Subcutaneous adipose tissue (tissue), 4 donors: ENCODE results near the gene SMC3. TPM values are rescaled to one million over a fixed set of nuclear protein-coding genes. Genes with fewer than 3 reads are reported as not detected.

Source experiments
- CTCF ChIP-seq: fragments of 450-650 bp; IDR thresholded peaks from one replicate; pipeline ENCODE4 v1.5.1; 2016; ENCODE audit warnings: low read depth, mild to moderate bottlenecking, control low read depth, antibody characterized with exemption, moderate library complexity
- total RNA-seq, 4 donors: library from RNA; depleted of rRNA; stranded (reverse); fragments of >200 nt; gene quantifications; one replicate each; pipeline ENCODE4 v1.1.0, GENCODE V29; 2016

The SMC3 gene
- total RNA-seq, 4 donors from 2014 or later: 28.0 to 39.1 (median 31.1) TPM

GRCh38 chr10:110535958-110536891, 31.3 kb upstream of the SMC3 start:
- no peak for TF ChIP-seq CTCF

- no peak for TF ChIP-seq CTCF
These were observed 28.4 kb upstream of the SMC3 start for GRCh38 chr10:110539091-110539490.

GRCh38 chr10:110540031-110540430, 27.5 kb upstream of the SMC3 start:
- no peak for TF ChIP-seq CTCF

- TF ChIP-seq CTCF: no peak
These were observed 22.4 kb upstream of the SMC3 start for GRCh38 chr10:110544958-110545537.

- TF ChIP-seq CTCF: no peak
These were observed 21.4 kb upstream of the SMC3 start for GRCh38 chr10:110546077-110546476.

GRCh38 chr10:110546499-110547110, 20.9 kb upstream of the SMC3 start:
- no peak for TF ChIP-seq CTCF

- TF ChIP-seq CTCF: no peak
These were observed 20.2 kb upstream of the SMC3 start for GRCh38 chr10:110547139-110547761.
